Stimulated activated CD8-positive, alpha-beta memory T cell treated with anti-CD3 and anti-CD28 coated beads, Interleukin-7, amount 100 ng/mL, for 1 hour (primary cell): ENCODE data around the gene KDM4B.
"Not testable (repeated sequence)": the region's sequence is repeated elsewhere in the genome, so short reads cannot be mapped to it uniquely, and the experiment has no call there.

ENCODE experiments used
- DNase-seq, 2 donors: peaks; one replicate each; pipeline ENCODE4 v3.0.0-alpha.2; 2020; ENCODE audit warnings: low read depth in 2 of 2

The KDM4B gene

DNA sequence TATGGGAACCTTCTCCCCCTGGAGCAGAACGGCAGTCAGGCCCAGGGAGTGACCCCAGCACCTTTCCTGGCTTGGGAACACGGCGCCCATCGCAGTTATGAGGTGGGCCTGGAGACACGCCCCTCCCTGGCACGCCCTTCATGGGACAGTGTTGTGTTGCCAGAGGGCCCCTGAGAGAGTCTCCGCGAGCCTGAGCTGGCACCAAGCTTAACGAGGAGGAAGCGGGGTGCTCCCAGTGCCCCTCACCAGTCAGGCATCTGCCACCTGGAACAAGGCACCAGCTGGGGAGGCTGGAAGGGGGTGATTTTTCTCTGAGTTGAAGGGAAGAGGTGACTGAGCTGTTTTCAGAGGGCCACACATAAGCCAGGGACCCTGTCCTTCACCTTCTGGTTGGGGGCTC lies 180.6 kb downstream of the KDM4B start:
- DNase-seq, result no peak

DNA sequence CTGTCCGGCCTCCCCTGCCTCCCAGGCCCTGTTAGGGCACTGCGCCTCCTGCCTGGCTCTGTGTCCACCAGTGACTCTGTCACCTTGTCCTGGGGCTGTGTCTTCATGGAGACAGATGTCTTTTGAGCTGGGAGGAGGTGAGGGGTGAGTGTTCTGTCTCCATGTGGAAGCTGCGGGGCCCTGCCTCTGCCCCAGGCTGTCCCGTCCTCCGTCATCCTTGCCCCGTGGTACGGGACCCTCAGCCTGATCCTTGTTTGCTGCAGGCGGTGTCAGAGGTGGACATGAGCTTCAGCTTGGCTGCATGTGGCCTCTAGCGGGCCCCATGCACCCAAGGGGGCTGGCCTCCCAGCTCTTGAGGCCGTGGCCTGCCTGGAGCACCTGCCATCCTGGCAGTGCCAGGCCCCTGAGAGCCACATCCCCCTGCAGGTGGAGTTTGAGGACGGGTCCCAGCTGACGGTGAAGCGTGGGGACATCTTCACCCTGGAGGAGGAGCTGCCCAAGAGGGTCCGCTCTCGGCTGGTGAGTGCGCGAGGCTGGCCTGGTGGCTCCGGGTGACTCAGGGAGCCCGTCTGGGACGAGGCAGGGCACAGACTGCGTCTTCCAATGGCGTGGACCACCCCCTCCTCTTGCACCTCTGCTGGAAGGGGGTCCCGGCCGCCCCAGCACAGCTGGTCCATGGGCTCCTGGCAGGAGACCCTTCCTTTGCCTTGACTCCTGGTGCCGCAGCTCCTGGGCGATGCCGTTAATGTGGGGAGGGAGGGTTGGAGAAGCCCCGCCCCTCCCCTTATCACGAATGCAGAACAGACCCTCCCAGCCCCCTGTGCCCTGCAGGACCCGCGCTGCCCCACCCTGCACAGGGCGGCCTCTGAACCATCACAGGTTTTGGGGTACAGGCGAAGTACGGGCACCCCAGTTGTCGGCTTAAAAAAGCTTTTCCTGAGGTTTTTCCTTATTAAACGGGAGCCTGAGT lies 181.3 kb downstream of the KDM4B start:
- no peak for DNase-seq

DNA sequence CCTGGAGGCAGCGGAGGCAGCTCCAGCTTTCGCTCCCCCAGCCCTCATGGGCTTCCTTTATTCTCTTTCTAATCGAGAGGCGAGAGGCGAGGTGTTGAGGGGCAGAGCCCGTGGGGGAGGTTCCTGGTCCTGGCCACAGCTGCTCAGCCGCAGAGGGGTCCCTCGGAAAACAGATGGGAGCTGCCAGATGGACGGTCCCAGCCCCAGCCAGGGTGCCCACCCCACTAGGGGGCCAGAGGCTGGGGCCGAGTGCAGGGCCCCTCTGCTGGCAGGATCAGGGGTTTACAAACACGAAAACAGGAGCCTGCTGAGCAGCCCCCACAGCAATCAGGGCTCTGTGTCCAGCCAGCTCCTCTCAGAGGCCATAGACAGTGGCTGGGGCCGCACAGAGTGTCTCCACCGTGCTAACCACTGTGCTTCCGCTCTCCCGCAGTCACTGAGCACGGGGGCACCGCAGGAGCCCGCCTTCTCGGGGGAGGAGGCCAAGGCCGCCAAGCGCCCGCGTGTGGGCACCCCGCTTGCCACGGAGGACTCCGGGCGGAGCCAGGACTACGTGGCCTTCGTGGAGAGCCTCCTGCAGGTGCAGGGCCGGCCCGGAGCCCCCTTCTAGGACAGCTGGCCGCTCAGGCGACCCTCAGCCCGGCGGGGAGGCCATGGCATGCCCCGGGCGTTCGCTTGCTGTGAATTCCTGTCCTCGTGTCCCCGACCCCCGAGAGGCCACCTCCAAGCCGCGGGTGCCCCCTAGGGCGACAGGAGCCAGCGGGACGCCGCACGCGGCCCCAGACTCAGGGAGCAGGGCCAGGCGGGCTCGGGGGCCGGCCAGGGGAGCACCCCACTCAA lies 182.2 kb downstream of the KDM4B start:
- no peak for DNase-seq

DNA sequence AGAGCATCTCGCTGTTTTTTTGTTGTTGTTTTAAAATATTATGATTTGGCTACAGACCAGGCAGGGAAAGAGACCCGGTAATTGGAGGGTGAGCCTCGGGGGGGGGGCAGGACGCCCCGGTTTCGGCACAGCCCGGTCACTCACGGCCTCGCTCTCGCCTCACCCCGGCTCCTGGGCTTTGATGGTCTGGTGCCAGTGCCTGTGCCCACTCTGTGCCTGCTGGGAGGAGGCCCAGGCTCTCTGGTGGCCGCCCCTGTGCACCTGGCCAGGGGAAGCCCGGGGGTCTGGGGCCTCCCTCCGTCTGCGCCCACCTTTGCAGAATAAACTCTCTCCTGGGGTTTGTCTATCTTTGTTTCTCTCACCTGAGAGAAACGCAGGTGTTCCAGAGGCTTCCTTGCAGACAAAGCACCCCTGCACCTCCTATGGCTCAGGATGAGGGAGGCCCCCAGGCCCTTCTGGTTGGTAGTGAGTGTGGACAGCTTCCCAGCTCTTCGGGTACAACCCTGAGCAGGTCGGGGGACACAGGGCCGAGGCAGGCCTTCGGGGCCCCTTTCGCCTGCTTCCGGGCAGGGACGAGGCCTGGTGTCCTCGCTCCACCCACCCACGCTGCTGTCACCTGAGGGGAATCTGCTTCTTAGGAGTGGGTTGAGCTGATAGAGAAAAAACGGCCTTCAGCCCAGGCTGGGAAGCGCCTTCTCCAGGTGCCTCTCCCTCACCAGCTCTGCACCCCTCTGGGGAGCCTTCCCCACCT lies 183.3 kb downstream of the KDM4B start:
- DNase-seq, result no peak

DNA sequence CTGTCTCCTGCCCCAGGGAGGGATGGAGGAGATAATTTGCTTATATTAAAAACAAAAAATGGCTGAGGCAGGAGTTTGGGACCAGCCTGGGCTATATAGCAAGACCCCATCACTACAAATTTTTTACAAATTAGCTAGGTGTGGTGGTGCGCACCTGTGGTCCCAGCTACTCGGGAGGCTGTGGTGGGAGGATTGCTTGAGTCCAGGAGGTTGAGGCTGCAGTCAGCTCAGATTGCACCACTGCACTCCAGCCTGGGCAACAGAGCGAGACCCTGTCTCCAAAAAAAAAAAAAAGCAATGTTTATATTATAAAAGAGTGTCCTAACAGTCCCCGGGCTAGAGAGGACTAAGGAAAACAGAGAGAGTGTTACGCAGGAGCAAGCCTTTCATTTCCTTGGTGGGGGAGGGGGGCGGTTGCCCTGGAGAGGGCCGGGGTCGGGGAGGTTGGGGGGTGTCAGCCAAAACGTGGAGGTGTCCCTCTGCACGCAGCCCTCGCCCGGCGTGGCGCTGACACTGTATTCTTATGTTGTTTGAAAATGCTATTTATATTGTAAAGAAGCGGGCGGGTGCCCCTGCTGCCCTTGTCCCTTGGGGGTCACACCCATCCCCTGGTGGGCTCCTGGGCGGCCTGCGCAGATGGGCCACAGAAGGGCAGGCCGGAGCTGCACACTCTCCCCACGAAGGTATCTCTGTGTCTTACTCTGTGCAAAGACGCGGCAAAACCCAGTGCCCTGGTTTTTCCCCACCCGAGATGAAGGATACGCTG lies 184.0 kb downstream of the KDM4B start:
- no peak for DNase-seq

DNA sequence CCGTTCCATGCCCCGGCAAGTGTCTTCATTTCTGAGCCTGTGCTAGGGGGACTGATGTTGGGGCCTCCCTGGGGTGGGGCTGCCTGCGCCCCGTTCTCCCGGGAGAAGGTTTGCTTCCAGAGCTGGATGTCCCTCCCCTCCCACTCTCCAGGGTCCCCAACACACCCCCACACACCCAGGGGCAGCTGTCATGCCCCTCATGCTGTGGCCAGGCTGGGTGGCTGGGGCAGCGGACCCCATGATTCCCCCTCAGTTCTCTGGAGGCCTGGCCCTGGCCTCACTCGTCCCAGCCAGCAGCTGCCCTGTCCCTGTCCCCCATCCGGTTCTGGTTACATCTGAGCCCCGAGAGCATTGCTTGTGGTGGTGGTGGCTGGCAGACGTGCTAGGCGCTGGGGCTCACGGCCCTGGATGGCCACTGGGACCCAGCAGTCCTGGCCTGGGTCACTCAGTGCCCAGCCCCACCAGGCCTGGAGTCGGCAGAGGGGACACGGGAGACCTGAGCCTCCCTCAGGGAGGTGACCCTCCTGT lies 184.8 kb downstream of the KDM4B start:
- DNase-seq, result no peak

DNA sequence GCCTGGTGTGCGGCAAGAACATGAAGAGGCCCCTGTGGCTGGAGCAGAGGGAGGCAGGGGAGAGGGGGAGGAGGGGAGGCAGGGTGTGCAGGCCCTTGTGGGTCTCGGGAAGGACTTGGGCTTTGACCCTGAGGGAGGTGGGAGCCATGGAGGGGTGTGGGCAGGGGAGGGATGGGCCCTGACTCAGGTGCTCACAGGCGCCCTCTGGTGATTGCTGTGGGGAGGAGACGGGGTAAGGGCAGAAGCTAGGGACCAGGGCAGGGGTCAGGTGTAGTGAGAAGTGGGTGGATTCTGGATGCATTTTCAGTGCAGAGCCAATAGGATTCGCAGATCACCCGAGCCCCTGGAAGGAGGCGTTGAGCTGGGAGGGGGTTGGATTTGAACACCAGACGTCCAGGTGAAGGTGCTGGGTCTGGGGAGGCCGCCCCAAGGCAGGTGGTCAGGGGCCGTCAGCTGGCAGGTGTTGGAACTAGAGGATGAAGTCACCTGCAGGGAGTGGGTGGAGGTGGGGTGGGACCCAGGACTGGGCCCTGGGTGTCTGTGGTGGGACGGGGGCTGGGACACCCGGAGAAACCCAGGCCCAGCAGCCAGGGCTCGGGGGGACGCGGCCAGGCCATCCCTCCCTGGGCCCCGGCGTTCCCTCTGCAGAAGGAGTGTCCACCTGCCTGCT lies 185.4 kb downstream of the KDM4B start:
- peak in 1 of 2 donors; percentile 19 for DNase-seq

DNA sequence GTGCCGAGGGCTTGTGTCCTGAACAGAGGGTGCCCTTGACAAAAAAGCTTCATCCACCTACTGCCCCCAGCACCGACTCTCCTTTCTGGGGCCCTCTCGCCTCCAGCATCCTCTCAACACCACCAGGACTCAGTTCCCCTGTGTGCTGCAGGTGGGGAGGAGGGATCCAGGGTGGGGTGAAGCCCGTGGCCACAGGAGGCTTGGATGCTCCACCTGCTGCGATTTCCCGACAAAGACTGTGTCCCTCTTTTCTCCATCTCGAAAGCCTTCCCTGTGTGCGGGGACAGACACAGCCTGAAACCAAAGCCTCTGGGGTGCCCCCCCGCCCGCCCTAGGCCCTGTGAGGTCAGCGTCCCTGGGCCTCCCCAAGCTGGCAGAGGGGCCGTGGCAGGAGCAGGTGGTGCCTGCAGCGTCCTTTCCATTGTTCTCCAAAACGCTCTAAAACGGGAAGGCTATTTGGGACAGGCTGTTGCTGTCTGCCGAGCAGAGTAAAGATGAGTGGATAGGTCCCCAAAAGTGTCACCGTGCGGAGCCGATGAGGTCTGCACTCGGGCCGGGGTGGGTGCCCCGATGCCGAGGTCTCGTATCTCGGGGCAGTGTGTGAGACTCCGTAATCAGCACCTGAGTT lies 186.0 kb downstream of the KDM4B start:
- no peak for DNase-seq

DNA sequence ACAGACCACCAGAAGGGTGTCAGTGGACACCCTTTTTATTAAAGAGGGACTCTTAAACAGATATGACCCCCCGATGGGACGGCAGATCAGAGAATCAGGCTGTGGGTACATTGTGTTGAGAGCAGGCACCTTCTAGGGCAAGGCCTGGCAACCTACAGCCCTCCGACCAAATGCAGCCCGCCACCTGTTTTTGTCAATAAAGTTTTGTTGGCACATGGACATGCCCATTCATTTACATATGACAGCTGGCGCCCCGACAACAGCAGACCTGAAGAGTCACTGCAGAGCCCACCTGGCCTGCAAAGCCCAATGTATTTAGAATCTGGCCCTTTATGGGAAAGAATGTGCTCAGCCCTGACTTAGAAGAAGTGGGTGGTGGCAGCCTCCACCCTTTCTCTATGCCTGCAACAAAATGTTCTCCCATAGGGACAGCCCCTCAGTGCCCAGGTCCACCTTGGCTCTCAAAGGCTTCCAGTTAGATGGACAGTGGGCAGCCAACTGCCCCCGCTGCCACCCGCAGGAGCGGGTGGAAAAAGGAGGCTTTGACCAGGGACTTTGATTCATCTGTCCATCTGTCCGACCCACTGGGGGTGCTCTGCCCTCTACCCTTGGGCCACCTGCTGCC lies 186.8 kb downstream of the KDM4B start:
- no peak for DNase-seq

DNA sequence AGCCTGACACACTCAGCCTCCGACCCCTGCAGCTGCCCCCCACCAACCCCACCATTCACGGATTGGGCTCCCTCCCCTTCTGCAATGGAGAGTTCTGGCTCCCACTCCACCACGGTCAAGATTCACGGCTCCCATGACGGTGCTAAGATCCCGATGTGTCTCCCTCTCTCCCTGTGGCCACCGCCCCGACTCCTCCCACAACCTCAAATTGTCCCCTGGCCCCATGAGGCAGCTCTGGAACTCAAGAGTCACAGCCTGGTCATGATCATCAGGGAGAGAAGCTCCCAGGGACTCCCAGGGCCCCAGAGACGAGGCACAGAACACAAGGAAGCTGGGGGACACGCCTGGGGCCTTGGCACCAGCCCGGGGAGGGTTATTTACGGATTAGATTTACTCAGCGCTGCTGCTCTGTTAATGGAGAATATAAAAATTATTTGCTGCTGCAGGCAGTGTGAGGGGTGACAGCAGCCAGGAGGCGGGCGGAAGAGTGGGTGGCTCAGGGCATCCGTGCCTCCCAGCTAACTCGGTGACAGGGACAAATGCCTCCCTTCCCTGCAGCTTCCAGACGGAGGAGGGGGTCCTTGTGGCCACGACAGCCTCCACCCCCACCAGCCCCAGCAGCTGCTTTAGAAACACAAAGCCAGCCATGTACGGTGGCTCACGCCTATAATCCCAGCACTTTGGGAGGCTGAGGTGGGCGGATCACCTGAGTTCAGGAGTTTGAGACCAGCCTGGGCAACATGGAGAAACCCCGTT lies 187.5 kb downstream of the KDM4B start:
- DNase-seq, result no peak

DNA sequence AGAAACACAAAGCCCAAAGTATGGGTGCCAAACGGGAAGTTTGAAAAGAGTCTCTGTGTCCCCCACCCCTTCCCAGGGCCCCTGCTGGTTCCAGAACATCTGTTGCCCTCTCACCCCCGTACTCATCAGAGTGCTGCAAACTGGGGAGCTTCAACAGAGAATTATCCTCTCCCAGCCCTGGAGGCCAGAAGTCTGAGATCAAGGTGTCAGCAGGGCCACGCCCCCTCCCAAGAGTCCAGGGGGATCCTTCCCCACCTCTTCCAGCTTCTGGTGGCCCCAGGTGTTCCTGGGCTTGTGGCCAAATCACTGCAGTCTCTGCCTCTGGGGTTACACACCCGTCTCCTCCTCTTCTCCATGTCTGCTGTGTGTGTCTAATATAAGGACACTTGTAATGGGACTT lies 188.3 kb downstream of the KDM4B start:
- no peak for DNase-seq

DNA sequence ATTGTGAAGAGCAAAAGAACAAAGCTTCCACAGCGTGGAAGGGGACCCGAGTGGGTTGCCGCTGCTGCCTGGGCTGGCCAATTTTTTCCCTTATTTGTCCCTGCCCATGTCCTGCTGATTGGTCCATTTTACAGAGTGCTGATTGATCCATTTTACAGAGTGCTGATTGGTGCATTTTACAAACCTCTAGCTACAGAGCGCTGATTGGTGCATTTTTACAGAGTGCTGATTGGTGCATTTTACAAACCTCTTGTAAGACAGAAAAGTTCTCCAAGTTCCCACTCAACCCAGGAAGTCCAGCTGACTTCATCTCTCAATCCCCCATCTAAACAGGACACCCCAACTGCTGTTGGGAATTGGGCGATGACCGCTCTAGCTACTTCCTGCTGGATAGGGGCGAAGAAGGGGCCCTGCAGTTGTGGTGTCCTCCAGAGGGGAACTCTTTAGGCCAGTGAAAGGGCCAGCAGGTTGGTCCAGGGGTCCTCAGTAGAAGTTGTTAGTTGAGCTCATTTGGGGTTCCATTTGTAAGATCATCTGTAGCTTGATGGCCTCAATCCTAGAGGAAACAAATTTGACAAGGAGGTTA lies 189.7 kb downstream of the KDM4B start:
- not testable (repeated sequence) for DNase-seq

DNA sequence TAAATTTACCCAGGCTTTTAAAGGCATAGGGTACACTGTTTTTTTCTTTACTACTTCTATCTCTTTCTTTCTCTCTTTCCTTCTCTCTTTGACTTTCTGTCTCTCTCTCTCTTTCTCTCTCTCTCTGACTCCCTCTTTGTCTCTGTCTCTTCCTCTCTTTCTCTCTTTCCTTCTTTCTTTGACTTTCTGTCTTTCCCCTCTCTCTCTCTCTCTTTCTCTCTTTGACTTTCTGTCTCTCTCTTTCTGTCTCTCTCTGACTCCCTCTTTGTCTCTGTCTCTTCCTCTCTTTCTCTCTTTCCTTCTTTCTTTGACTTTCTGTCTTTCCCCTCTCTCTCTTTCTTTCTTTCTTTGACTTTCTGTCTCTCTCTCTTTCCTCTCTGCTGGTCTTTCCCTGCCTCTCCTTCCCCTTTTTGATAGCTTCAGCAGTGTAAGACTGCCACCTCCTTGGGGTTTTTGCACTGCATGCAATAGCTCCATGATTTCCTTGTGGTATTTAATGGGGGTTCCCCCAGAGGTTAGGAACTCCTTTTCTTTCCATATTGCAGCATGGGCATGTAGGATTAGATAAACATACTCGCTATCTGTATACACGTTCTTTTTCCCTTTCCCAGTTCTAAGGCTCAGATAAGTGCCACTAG lies 191.4 kb downstream of the KDM4B start:
- not testable (repeated sequence) for DNase-seq

DNA sequence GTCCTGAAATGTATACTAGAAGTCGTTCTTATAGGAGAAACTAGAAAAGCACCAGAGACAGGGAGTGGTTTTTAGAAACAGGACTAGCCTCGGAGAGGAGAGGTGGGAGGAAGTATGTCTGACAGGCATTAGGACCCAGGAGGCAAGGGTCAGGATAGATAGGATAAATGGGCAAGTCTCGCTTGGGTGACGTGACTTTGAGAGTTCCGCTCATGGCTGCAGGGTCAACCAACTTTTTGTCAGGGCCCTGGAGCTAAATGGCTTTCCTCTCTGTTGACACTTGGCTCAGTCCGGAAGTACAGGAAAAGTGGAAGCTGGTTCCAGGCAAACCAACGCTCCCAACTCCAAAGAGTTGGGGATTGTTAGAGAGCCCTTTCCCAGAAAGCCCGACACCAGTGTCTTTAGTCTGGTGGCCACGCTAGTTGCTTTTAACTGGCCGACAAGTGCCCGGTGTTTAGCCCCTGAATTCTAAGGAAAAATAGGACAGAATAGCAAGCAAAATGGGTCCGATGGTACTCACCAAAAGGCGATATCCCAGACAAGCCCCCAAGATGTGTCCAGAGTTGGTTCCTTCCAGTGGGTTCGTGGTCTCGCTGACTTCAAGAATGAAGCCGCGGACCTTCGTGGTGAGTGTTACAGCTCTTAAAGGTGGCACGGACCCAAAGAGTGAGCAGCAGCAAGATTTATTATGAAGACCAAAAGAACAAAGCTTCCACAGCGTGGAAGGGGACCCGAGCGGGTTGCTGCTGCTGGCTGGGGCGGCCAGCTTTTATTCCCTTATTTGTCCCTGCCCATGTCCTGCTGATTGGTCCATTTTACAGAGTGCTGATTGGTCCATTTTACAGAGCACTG lies 196.2 kb downstream of the KDM4B start:
- DNase-seq, result not testable (repeated sequence)

DNA sequence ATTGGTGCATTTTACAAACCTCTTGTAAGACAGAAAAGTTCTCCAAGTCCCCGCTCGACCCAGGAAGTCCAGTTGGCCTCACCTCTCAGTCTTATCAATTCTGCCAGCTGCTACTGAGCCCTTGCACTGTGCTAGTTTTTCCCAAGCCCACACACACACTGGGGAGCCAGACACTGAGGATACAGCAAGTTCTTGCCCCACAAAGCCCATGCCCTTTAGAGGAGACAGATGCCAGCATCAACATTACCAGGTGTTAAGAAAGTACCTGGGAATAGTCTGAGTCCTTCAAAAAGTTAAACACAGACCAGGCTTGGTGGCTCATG lies 196.7 kb downstream of the KDM4B start:
- DNase-seq, result no peak

DNA sequence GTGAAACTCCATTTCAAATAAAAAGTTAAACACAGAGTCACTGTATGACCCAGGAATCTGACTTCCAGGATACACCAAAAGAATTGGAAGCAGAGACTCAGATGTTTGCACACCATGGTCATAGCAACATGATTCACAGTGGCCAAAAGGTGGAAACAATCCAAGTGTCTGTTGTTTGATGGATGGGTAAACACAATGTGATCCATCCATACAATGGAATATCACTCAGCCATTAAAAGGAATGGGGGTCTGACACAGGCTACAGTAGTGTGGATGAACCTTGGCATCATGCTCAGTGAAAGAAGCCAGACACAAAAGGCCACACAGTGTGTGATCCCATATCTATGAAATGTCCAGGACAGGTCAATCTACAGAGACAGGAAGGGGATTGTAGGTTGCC lies 197.3 kb downstream of the KDM4B start:
- DNase-seq, result no peak

DNA sequence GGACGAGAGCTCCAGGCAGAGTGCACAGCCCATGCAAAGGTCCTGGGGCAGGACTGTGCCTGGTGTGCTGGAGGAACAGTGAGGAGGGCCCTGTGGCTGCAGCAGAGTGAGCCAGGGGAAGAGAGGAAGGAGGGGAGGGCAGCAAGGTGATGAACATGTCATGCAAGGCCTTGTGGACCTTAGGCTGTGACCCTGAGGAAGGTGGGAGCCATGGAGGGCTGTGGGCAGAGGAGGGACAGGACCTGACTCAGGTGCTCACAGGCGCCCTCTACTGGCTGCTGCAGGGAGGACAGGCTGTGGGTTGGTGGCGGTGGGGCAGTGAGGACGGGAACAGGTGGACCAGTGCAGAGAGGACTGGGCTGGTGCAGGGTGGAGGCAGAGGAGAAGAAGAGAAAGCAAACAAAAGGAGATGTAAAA lies 201.4 kb downstream of the KDM4B start:
- DNase-seq, result peak; percentile 7 to 32
